Testis (tissue), 3 donors: Measurements from ENCODE around the gene C13orf46. TPM values are rescaled to one million over a fixed set of nuclear protein-coding genes. Genes with fewer than 3 reads are reported as not detected.

Experiments
- DNase-seq: peaks from one replicate; pipeline ENCODE4 v3.0.0-alpha.2; 2019
- H3K27ac ChIP-seq, 2 donors: fragments of 200-600 bp; sonication (generic); one replicate each; pipeline ENCODE4 v1.5.1; 2019
- H3K27me3 ChIP-seq: fragments of 200-600 bp; sonication (generic); one replicate; pipeline ENCODE4 v1.5.1; 2019
- H3K36me3 ChIP-seq: fragments of 200-600 bp; sonication (generic); one replicate; pipeline ENCODE4 v1.5.1; 2017; ENCODE audit warnings: low read depth; ENCODE audit errors: missing control alignments
- H3K4me1 ChIP-seq: fragments of 200-600 bp; sonication (generic); one replicate; pipeline ENCODE4 v1.5.1; 2019
- H3K4me3 ChIP-seq, 2 donors: fragments of 200-600 bp; sonication (generic); one replicate each; pipeline ENCODE4 v1.5.1; 2017 to 2019
- H3K9me3 ChIP-seq: fragments of 200-600 bp; sonication (generic); one replicate; pipeline ENCODE4 v1.5.1; 2017
- CTCF ChIP-seq, 3 experiments: fragments of 450-650 bp in 2 of 3; fragments of 200-600 bp in 1 of 3; sonication (generic) in 1 of 3; IDR thresholded peaks; one replicate each; pipeline ENCODE4 v1.5.1; 2016 to 2019; ENCODE audit warnings: antibody characterized with exemption in 3 of 3, mild to moderate bottlenecking in 2 of 3, moderate library complexity in 1 of 3
- POLR2A ChIP-seq: fragments of 450-650 bp; IDR thresholded peaks from one replicate; pipeline ENCODE4 v1.6.1; 2017; ENCODE audit warnings: antibody characterized with exemption, mild to moderate bottlenecking, moderate library complexity
- WGBS, 2 donors: methylation state at CpG; one replicate each; pipeline ENCODE4 v1.1.5; 2018; 5-methylcytosine and 5-hydroxymethylcytosine counted together
- intact Hi-C: fragments of 100-400 bp; cut with DNase I; formaldehyde crosslinking; loops from one replicate; pipeline ENCODE4 v1.15.1; 2023; ENCODE audit warnings: low total_unique reads
- polyA plus RNA-seq: library from polyadenylated mRNA; stranded (reverse); fragments of 350-450 nt; fragmentation: Illumina TruSeq; extraction: RNeasy Lipid Tissue Mini Kit (QIAGEN cat#74804); gene quantifications from one replicate; pipeline ENCODE4 v1.2.3, GENCODE V29; 2014; ENCODE audit warnings: low read depth, low replicate concordance; ENCODE audit not compliant: insufficient read depth
- total RNA-seq, 2 donors: library from RNA; depleted of rRNA; stranded (reverse); fragments of >200 nt; gene quantifications; one replicate each; pipeline ENCODE4 v1.2.3, GENCODE V29; 2016

The C13orf46 gene
- total and polyA plus RNA-seq, 3 donors from 2014 or later, result 2.9 to 28.4 (median 5.5) TPM

- H3K4me1 ChIP-seq, result peaks cover 7% of the 10 kb centered on the region
- no peaks in the 10 kb centered on the region for H3K9me3 ChIP-seq
- no peak for DNase-seq
- WGBS, 2 donors, result 88 to 89% methylated on average over 31 to 46 of the region's 46 CpGs
- intact Hi-C loops, result no loop called here
- H3K4me3 ChIP-seq, result no peak overlapping the region
- no peak overlapping the region for H3K27ac ChIP-seq
- TF ChIP-seq POLR2A (no peak), CTCF (IDR thresholded peaks at IDR 0.05) (no peak)
- no peaks in the 10 kb centered on the region for H3K36me3 ChIP-seq
- no peaks in the 10 kb centered on the region for H3K27me3 ChIP-seq
Measured at GRCh38 chr13:114001331-114002008, 27.6 kb upstream of the C13orf46 start.

GRCh38 chr13:114000151-114001040, 26.5 kb upstream of the C13orf46 start:
- no peak overlapping the region for H3K27ac ChIP-seq
- H3K4me1 ChIP-seq, result peaks cover 7% of the 10 kb centered on the region
- TF ChIP-seq POLR2A (no peak), CTCF (IDR thresholded peaks at IDR 0.05) (no peak)
- intact Hi-C loops, result no loop called here
- no peaks in the 10 kb centered on the region for H3K27me3 ChIP-seq
- no peak overlapping the region for H3K4me3 ChIP-seq
- WGBS, 2 donors, result 96 to 97% methylated on average over 21 to 26 of the region's 26 CpGs
- H3K9me3 ChIP-seq, result no peaks in the 10 kb centered on the region
- H3K36me3 ChIP-seq, result no peaks in the 10 kb centered on the region
- DNase-seq, result no peak

- H3K27me3 ChIP-seq, result no peaks in the 10 kb centered on the region
- intact Hi-C loops, result no loop called here
- H3K4me3 ChIP-seq, result no peak overlapping the region
- H3K4me1 ChIP-seq, result peaks cover 7% of the 10 kb centered on the region
- H3K9me3 ChIP-seq, result no peaks in the 10 kb centered on the region
- no peak for DNase-seq
- TF ChIP-seq CTCF (IDR thresholded peaks at IDR 0.05), result no peak
- no peak for TF ChIP-seq POLR2A
- peak overlapping the region in 1 of 2 donors; percentile 68 for H3K27ac ChIP-seq
- no peaks in the 10 kb centered on the region for H3K36me3 ChIP-seq
- WGBS, 2 donors, result 43% methylated on average over 1 of the region's 10 CpGs; no CpG with 5 or more reads in 1 of the 2 donors
Measured at GRCh38 chr13:113999618-113999910, 25.7 kb upstream of the C13orf46 start.

- no peaks in the 10 kb centered on the region for H3K9me3 ChIP-seq
- no peaks in the 10 kb centered on the region for H3K27me3 ChIP-seq
- H3K4me3 ChIP-seq, result no peak overlapping the region
- no peaks in the 10 kb centered on the region for H3K36me3 ChIP-seq
- peaks cover 7% of the 10 kb centered on the region for H3K4me1 ChIP-seq
- 58 to 67% methylated on average over 30 to 42 of the region's 42 CpGs for WGBS, 2 donors
- TF ChIP-seq POLR2A (no peak), CTCF (IDR thresholded peaks at IDR 0.05) (no peak)
- intact Hi-C loops, result no loop called here
- H3K27ac ChIP-seq, result peak overlapping the region in 1 of 2 donors; percentile 68
- DNase-seq, result no peak
Measured at GRCh38 chr13:113998781-113999617, 25.1 kb upstream of the C13orf46 start.
